Ovary (tissue), 9 donors: ENCODE measurements around the gene SLC22A6. TPM values are rescaled to one million over a fixed set of nuclear protein-coding genes. Genes with fewer than 3 reads are reported as not detected.

Experiments used
- DNase-seq, 5 donors: peaks; one replicate each; pipeline ENCODE4 v3.0.0-alpha.2; 2019 to 2020
- H3K27ac ChIP-seq, 2 donors: fragments of 200-600 bp; one replicate each; pipeline versions ENCODE4 v1.5.1 to v1.8.0; 2019 to 2022
- H3K27me3 ChIP-seq: fragments of 200-600 bp; one replicate; pipeline ENCODE4 v1.8.0; 2022
- H3K36me3 ChIP-seq: fragments of 200-600 bp; sonication (generic); one replicate; pipeline ENCODE4 v1.5.1; 2019
- H3K4me1 ChIP-seq: one replicate; pipeline ENCODE4 v1.8.1; 2013; ENCODE audit warnings: mild to moderate bottlenecking, moderate library complexity; ENCODE audit not compliant: insufficient read depth
- H3K4me3 ChIP-seq: fragments of 200-600 bp; sonication (generic); one replicate; pipeline ENCODE4 v1.5.1; 2017
- H3K9me3 ChIP-seq, 2 donors: fragments of 200-600 bp in 1 of 2; sonication (generic) in 1 of 2; one replicate each; pipeline versions ENCODE4 v1.5.1 to v1.8.1; 2013 to 2019; ENCODE audit warnings: mild to moderate bottlenecking in 1 of 2, moderate library complexity in 1 of 2
- CTCF ChIP-seq, 3 donors: fragments of 450-650 bp in 2 of 3; fragments of 200-600 bp in 1 of 3; IDR thresholded peaks; one replicate each; pipeline versions ENCODE4 v1.5.1 to v1.8.0; 2016 to 2022; ENCODE audit warnings: antibody characterized with exemption in 3 of 3, mild to moderate bottlenecking in 1 of 3
- EP300 ChIP-seq: sonication (generic); formaldehyde crosslinking; IDR thresholded peaks from one replicate; pipeline ENCODE4 v1.6.1; 2017; ENCODE audit warnings: antibody characterized with exemption
- POLR2A ChIP-seq: fragments of 450-650 bp; IDR thresholded peaks from one replicate; pipeline ENCODE4 v1.6.1; 2017; ENCODE audit warnings: antibody characterized with exemption, mild to moderate bottlenecking, moderate library complexity
- WGBS, 3 donors: extraction: QIAGEN DNeasy Blood & Tissue Kit in 1 of 3; methylation state at CpG; one replicate each; pipeline versions ENCODE4 v1.1.5 to v1.1.7; 2013 to 2017; 5-methylcytosine and 5-hydroxymethylcytosine counted together
- intact Hi-C, 4 donors: fragments of 100-400 bp; cut with DNase I; formaldehyde crosslinking; loops; one replicate each; pipeline versions ENCODE4 v1.11.0 to v1.15.1; 2022 to 2023
- polyA plus RNA-seq, 2 donors: library from polyadenylated mRNA; stranded (reverse); fragments of 200-250 nt in 1 of 2; fragments of 350-450 nt in 1 of 2; fragmentation: Illumina TruSeq in 1 of 2; extraction: RNeasy Lipid Tissue Mini Kit (QIAGEN cat#74804) in 1 of 2; gene quantifications; one replicate each; pipeline ENCODE4 v1.2.3, GENCODE V29; 2013 to 2014
- total RNA-seq, 7 donors: library from RNA; depleted of rRNA in 2 of 7; stranded (reverse); fragments of >200 nt in 2 of 7; fragmentation: NEBNext Ultra II Directional in 3 of 7; extraction: Animal tissue kit (Norgen Biotek cat#: 25700) in 3 of 7; gene quantifications; one replicate each; pipeline versions ENCODE4 v1.1.0 to v1.2.4, GENCODE V29; 2016 to 2023
- donor health status: DM: no; HTN: no; CAD: no; lungs with moderate emphysema.
- donor health status: DM: no; HTN: no; CAD: no.
- donor health status: Bipolar disorder and iron deficiency.
- donor health status: DM: yes; HTN: yes; CAD: no.
- donor health status: DM: no; HTN: no; CAD: no.
- donor health status: DM: yes; HTN: yes; CAD: no.

SLC22A6 gene
- total and polyA plus RNA-seq, 9 donors: not detected

- TF ChIP-seq POLR2A: no peak
- TF ChIP-seq EP300: no peak
- TF ChIP-seq CTCF (IDR thresholded peaks at IDR 0.05): no peak
- Histone ChIP-seq H3K4me3 (no peak overlapping the region), H3K36me3 (no peaks in the 10 kb centered on the region), H3K4me1 (no peaks in the 10 kb centered on the region), H3K27me3 (no peaks in the 10 kb centered on the region), H3K27ac (no peak overlapping the region), H3K9me3 (no peaks in the 10 kb centered on the region)
- intact Hi-C loops: no loop called here
- WGBS, 3 donors: 54 to 72% (median 62%) methylated on average over 5 of the region's 5 CpGs
- DNase-seq: no peak
Measured at GRCh38 chr11:62976109-62976508, 8.7 kb downstream of the SLC22A6 start.

GRCh38 chr11:62974848-62975522, 9.8 kb downstream of the SLC22A6 start:
- Histone ChIP-seq H3K27ac (no peak overlapping the region), H3K4me3 (no peak overlapping the region), H3K27me3 (no peaks in the 10 kb centered on the region), H3K9me3 (no peaks in the 10 kb centered on the region), H3K4me1 (no peaks in the 10 kb centered on the region), H3K36me3 (no peaks in the 10 kb centered on the region)
- TF ChIP-seq POLR2A (no peak), EP300 (no peak), CTCF (IDR thresholded peaks at IDR 0.05) (no peak)
- DNase-seq: peak in 1 of 5 donors; percentile 40
- WGBS, 3 donors: 14 to 22% (median 14%) methylated on average over 9 of the region's 9 CpGs
- intact Hi-C loops: no loop called here

GRCh38 chr11:62965574-62965973, 19.2 kb downstream of the SLC22A6 start:
- H3K27me3 ChIP-seq: no peaks in the 10 kb centered on the region
- 40 to 48% (median 46%) methylated on average over 2 of the region's 2 CpGs for WGBS, 3 donors
- TF ChIP-seq CTCF (IDR thresholded peaks at IDR 0.05): no peak
- TF ChIP-seq EP300: no peak
- TF ChIP-seq POLR2A: no peak
- H3K4me3 ChIP-seq: no peak overlapping the region
- intact Hi-C loops: no loop called here
- no peak overlapping the region for H3K27ac ChIP-seq
- no peaks in the 10 kb centered on the region for H3K36me3 ChIP-seq
- H3K9me3 ChIP-seq: no peaks in the 10 kb centered on the region
- no peaks in the 10 kb centered on the region for H3K4me1 ChIP-seq
- DNase-seq: no peak

GRCh38 chr11:62962391-62962790, 22.4 kb downstream of the SLC22A6 start:
- H3K27me3 ChIP-seq: no peaks in the 10 kb centered on the region
- DNase-seq: no peak
- H3K27ac ChIP-seq: no peak overlapping the region
- no peaks in the 10 kb centered on the region for H3K36me3 ChIP-seq
- intact Hi-C loops: no loop called here
- no peak for TF ChIP-seq EP300
- no peak overlapping the region for H3K4me3 ChIP-seq
- 53 to 76% (median 56%) methylated on average over 3 of the region's 3 CpGs for WGBS, 3 donors
- no peaks in the 10 kb centered on the region for H3K9me3 ChIP-seq
- H3K4me1 ChIP-seq: peaks cover 1% of the 10 kb centered on the region

GRCh38 chr11:62961017-62961570, 23.7 kb downstream of the SLC22A6 start:
- WGBS, 3 donors: 64 to 72% (median 68%) methylated on average over 4 of the region's 4 CpGs
- H3K36me3 ChIP-seq: no peaks in the 10 kb centered on the region
- H3K27ac ChIP-seq: no peak overlapping the region
- no peak for TF ChIP-seq EP300
- no peak for TF ChIP-seq CTCF (IDR thresholded peaks at IDR 0.05)
- TF ChIP-seq POLR2A: no peak
- no peak for DNase-seq
- H3K9me3 ChIP-seq: no peaks in the 10 kb centered on the region
- no peaks in the 10 kb centered on the region for H3K27me3 ChIP-seq
- intact Hi-C loops: no loop called here
- H3K4me3 ChIP-seq: no peak overlapping the region
- peaks cover 1% of the 10 kb centered on the region for H3K4me1 ChIP-seq
